ENCODE data around the gene KCNE3.

- no peak for TF ChIP-seq EZH2 (IDR thresholded peaks at IDR 0.05; ENCODE audit: insufficient read depth, poor library complexity, severe bottlenecking)
- TF ChIP-seq EZH2phosphoT487 (IDR thresholded peaks at IDR 0.05; ENCODE audit: insufficient read depth, low read depth), result no peak
Observed at GRCh38 chr11:74452366-74452765, 15.0 kb downstream of the KCNE3 start.
